Measurements from ENCODE around the gene HORMAD2.

Gene HORMAD2

DNA sequence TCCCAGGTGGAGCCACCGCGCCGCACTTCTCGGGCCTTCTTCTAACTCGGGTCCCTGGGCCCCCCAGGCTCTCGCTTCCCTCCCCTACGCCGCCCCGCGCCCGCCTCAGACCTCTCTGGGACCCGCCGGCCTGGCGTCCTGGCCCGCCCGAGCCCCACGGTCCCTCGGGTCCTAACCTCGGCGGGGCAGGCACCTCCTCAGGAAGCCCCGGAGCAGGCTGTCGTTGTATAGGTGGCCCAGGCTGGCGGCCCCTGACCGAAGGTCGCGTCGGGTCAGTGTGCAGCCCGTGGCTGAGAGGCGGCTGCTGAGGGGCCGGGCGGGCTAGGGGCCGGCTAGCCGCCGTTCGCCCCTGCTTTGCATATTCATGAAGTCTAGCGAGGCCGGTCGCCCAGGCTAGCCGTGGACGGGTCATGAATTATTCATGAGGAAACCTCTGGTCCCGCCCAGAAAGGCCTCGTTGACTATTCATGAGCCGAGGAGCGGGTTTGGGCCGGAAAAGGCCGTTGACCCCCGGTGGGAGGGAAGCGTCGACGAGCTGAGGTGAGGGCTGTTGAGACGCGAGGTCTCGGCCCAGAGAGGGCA, at the start of gene HORMAD2:
TSS of gene HORMAD2 (plus strand) at position 513 of the 582 bp plus-strand sequence. CDS start 13,489 bp downstream, outside the sequence.
- DNase-seq = no peak

DNA sequence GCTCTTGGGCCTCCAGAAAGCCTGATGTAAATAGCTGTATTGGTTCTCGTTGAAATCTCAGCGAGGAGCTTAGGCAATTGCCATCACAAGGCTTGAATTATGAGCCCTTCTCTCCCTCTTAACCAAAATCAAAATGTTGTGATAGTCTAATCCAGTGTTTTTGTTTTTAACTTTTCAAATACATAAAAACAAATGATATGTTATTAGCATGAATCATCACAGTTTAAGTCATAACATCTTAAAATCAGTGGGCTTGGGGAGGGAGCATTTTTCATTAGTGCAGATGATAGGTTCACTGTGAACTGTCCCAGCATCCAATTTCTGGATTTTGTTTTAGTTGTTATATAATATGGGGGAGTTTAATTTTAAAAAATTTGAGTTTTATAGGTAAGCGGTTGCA, 48.9 kb upstream of the HORMAD2 start:
- no peak for DNase-seq

GRCh38 chr22:30031764-30032455, 48.4 kb upstream of the HORMAD2 start:
- no peak for DNase-seq

- DNase-seq = peak in 1 of 2 donors; percentile 26
These were observed 47.1 kb upstream of the HORMAD2 start for GRCh38 chr22:30033137-30033536.

- no peak for DNase-seq
These were observed 46.4 kb upstream of the HORMAD2 start for GRCh38 chr22:30033901-30034300.

DNA sequence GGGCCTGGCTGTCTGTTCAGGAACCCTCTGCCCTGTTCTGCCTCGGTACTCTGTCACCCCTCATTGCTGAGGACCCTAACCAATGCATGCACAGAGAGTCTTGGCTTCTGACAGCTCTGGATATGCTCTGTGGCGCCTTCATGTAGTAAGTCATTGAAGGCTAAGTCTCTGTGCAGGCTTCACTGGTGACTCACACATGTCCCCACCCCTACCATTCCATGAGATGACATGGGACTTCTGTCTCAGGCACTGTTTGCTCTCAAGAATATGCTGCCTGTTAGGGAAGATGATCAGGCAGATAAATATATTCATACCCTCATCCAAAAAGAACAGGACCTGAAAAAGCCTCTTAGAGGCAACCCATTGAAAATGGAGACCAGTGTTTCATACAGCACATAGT, 43.6 kb upstream of the HORMAD2 start:
- DNase-seq = no peak

DNA sequence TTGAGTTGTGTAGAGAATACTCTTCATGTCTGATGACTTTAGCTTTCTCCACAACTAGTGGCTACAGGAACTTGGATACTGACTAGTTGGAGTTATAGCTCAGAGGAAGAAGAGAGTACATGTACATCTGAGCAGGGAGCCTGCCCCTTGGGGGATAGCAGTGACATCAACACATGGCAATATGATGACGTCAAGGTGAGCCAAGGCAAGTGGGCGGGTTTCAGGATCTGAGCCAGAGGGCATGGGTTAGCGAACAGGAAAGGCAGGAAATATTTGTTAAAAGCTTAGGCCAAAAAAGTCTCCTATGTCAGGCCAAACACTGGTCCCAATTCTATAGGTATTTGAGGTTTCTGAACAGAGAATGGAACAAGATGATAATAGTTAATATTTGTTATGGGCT, 42.0 kb upstream of the HORMAD2 start:
- DNase-seq = no peak

DNA sequence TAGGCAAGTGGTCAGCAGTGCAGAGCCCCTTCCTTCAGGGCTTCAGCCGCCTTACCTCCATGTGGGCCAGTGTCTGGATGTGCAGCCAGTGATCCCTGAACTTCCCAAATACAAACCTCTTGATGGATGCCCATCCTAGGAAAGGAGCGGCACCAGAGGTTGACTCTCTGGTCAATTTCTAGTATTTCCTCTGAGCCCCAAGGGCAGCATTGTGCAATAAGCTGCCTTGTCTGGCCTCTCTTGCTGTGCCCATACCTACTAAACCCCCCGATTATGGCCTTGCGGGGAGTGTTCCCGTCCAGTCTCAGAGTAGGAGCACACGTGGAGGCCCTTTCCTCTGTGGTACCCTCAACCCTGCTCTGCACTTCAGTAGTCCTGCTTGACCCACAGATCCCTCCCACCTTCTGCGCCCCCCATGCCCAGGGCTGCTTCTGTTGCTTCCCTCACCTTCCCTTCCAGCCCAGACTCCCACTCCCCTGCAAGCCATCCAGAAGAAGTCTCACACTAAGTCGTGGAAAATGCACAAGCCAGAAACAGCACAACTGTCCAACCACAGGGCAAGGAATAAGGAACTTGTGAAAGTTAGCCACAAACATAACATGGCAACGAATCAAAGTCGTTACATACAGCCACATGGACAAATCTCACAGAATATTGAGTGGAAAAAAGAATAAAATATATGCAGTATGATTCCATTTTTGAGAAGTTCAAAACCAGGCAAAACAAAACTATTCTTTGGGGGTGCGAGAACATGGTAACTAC, 39.6 kb upstream of the HORMAD2 start:
- DNase-seq = no peak

DNA sequence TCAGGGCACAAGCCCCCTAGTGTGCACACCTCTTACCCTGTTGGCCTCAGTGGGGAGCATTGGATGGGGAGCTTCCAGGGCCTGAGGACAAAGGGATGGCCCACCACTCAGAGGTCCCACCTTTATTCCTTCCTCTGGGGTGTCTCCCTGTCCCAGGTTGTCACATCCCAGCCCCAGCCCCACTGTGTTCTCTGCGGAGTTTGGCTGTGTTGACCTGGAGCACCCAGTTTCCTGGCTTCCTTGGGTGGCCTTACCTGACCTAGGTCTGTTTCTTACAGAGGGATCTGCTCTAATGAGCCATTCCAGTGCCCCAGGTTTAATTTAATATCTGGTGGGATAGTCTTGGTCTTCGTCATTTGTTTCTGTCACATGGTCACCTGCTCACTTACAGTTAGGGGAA, 38.8 kb upstream of the HORMAD2 start:
- no peak for DNase-seq

DNA sequence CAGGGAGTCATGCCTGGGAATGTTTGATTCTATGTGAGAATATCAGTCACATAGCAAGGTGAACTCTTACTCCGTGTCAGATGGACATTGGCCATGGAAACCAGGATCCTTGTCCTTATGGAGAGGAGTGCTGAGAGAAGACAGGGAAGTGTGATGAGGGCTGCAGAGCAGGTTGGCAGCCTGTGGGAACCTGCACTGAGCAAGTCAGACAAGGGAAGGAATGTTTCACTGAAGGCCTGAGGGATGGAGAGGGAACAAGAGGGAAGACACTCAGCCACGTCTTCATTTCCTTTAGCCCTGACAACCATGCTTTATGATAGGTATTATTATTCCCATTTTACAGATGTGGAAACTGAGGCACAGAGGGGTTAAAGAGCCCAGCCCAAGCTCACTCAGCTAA, 38.4 kb upstream of the HORMAD2 start:
- DNase-seq = no peak

GRCh38 chr22:30043161-30043560, 37.1 kb upstream of the HORMAD2 start:
- no peak for DNase-seq

DNA sequence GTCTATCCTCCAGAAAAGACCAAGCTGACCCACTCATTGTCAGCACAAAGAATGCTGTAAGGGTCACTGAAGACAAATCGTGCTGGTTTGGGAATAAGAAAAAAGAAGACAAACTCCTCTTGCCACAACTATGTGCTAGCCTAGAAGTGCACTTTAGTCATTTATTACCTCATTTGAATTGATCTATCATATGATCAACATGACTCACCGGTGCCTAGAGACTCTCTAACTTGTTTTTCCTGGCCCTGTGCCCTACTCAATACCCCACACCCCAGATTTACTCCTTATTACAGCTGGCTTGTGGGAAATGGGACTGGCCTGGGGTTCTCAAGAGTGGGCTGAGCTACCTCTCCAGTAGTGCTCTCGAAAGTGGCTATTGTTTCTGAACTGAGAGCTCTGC, 35.9 kb upstream of the HORMAD2 start:
- no peak for DNase-seq

DNA sequence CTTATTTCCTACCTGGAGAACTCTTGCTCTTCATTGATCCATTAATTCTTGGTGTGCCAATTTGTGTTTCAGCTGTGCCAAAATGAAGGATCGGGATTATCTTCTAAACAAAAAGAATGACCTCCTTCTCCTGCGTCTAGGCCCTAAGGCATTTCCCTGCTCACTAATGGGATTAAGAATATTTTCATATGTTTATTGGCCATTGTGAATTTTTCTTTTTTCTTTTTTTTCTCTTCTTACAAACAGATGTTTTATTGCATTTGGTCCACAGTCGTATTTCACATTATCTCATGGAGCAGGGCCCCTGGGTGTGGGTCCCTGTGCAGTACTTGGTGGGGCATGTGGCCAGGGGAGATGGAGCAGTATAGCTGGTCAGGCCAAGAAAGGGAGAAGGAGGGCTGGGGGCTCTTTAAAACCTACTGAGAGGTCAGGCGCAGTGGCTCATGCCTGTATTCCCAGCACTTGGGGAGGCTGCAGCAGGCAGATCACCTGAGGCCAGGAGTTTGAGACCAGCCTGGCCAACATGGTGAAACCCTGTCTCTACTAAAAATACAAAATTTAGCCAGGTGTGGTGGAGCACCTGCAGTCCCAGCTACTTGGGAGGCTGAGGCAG, 35.3 kb upstream of the HORMAD2 start:
- DNase-seq = no peak

- no peak for DNase-seq
These were observed 34.8 kb upstream of the HORMAD2 start for GRCh38 chr22:30045494-30045887.

- DNase-seq = no peak
These were observed 34.2 kb upstream of the HORMAD2 start for GRCh38 chr22:30045901-30046715.

- DNase-seq = no peak
These were observed 33.4 kb upstream of the HORMAD2 start for GRCh38 chr22:30046716-30047363.

GRCh38 chr22:30047364-30047738, 32.9 kb upstream of the HORMAD2 start:
- DNase-seq = peak; percentile 56 to 74

GRCh38 chr22:30048681-30049080, 31.6 kb upstream of the HORMAD2 start:
- DNase-seq = no peak

- no peak for DNase-seq
These were observed 26.0 kb upstream of the HORMAD2 start for GRCh38 chr22:30054067-30054763.

GRCh38 chr22:30054764-30055069, 25.5 kb upstream of the HORMAD2 start:
- DNase-seq = no peak

GRCh38 chr22:30056015-30056414, 24.2 kb upstream of the HORMAD2 start:
- DNase-seq = no peak

- DNase-seq = no peak
These were observed 22.9 kb upstream of the HORMAD2 start for GRCh38 chr22:30057375-30057774.

Measured in CD4-positive, alpha-beta T cell treated with Interleukin-4 for 1 hour (primary cell).